ENCODE data around the gene JARID2. TPM values are rescaled to one million over a fixed set of nuclear protein-coding genes. Genes with fewer than 3 reads are reported as not detected.

The JARID2 gene
- total and polyA plus RNA-seq, 2 of the 13 experiments (the other 11 are each of a cell fraction or from before 2014, with no cell fraction given), result 7.5 to 10.3 TPM

- BruUV-seq (replicated peaks), result no TSS peak
- FAIRE-seq, result no peak
- no peaks in the 10 kb centered on the region for H3K27me3 ChIP-seq (ENCODE audit: control insufficient read depth in 1 of 2, insufficient read depth in 2 of 2, low read length in 2 of 2)
- H3K4me1 ChIP-seq (ENCODE audit: insufficient read depth, low read length), result peaks cover 46% of the 10 kb centered on the region
- no peak for ATAC-seq
- no peak overlapping the region for H2AFZ ChIP-seq (ENCODE audit: low read length)
- no peak for DNase-seq (ENCODE audit: low spot score)
- H3K27ac ChIP-seq (ENCODE audit: extremely low read length, insufficient read depth, low read length), result no peak overlapping the region
- peaks cover 13% of the 10 kb centered on the region; the same call in 1 of the 2 replicates for H4K20me1 ChIP-seq (ENCODE audit: insufficient read depth, low read length)
- no peak overlapping the region for H3K4me2 ChIP-seq (ENCODE audit: low read depth, low read length)
- in situ Hi-C loops (cut with HindIII; ENCODE audit: extremely low pct_ligation_motif_present, low pct_unique_long_range_greater_than_20kb) (no loop called here), intact Hi-C loops (cut with micrococcal nuclease; ENCODE audit: unreplicated experiment) (loop anchor here (5.0 kb wide), 1 partner anchor 57 kb away; no protein-coding TSS in a partner anchor)
- no peaks in the 10 kb centered on the region for H3K36me3 ChIP-seq (replicated peaks in 1 of 2; ENCODE audit: control insufficient read depth in 1 of 2, insufficient read depth in 2 of 2, low read length in 2 of 2)
- ChIA-PET CTCF (ENCODE audit: low intra/inter-chr PET ratio, low total read pairs) (no interaction called here), POLR2A (no interaction called here)
- no peak overlapping the region for H3K9ac ChIP-seq (ENCODE audit: insufficient read depth, low read depth, low read length)
- 93% methylated on average over 2 of the region's 2 CpGs for WGBS (ENCODE audit: low lambda C conversion rate)
- no peaks in the 10 kb centered on the region; the same call in 1 of the 2 replicates for H3K9me3 ChIP-seq (ENCODE audit: low read length)
- H3K4me3 ChIP-seq (replicated peaks in 1 of 3; ENCODE audit: insufficient read depth in 1 of 3, low read depth in 2 of 3, low read length in 3 of 3), result no peak overlapping the region
- H3K79me2 ChIP-seq (ENCODE audit: insufficient read depth, low read length), result peaks cover 6% of the 10 kb centered on the region
- TF ChIP-seq MAF1 (CRISPR knock-in tag; IDR thresholded peaks at IDR 0.05; ENCODE audit: borderline replicate concordance) (no peak), ZFYVE20 (CRISPR knock-in tag; IDR thresholded peaks at IDR 0.05; ENCODE audit: borderline replicate concordance, low read depth) (no peak), TP53 (CRISPR knock-in tag; conservative IDR thresholded peaks at IDR 0.05) (no peak), JUNB (CRISPR knock-in tag; IDR thresholded peaks at IDR 0.05; ENCODE audit: borderline replicate concordance) (no peak), GPN1 (CRISPR knock-in tag; IDR thresholded peaks at IDR 0.05; ENCODE audit: borderline replicate concordance) (no peak), ZNF260 (CRISPR knock-in tag; IDR thresholded peaks at IDR 0.05; ENCODE audit: borderline replicate concordance, low read depth) (no peak), ZNF10 (CRISPR knock-in tag; IDR thresholded peaks at IDR 0.05; ENCODE audit: borderline replicate concordance, low read depth) (no peak), TAF1 (CRISPR knock-in tag; IDR thresholded peaks at IDR 0.05) (no peak), ZBTB38 (CRISPR knock-in tag; IDR thresholded peaks at IDR 0.05) (no peak), CENPT (CRISPR knock-in tag; IDR thresholded peaks at IDR 0.05; ENCODE audit: low read depth) (no peak)
These were observed 189.0 kb downstream of the JARID2 start for GRCh38 chr6:15434823-15435380.

All from HepG2 (cell line).